Adrenal gland (tissue), 12 donors: ENCODE measurements around the gene UCP3. TPM values are rescaled to one million over a fixed set of nuclear protein-coding genes. Genes with fewer than 3 reads are reported as not detected.

Experiments used
- DNase-seq, 7 donors: peaks; one replicate each; pipeline ENCODE4 v3.0.0-alpha.2; 2019 to 2020
- H3K27ac ChIP-seq, 5 donors: fragments of 200-600 bp; sonication (generic) in 4 of 5; 1 replicate in 3 of 5; 2 replicates in 2 of 5; pipeline versions ENCODE4 v1.5.1 to v1.8.0; 2016 to 2020; ENCODE audit warnings: mild to moderate bottlenecking in 1 of 5
- H3K27me3 ChIP-seq: fragments of 200-600 bp; 2 replicates; pipeline ENCODE4 v1.8.0; 2021
- H3K36me3 ChIP-seq, 2 donors: fragments of 200-600 bp; replicated peaks in 1 of 2; 1 replicate in 1 of 2; 2 replicates in 1 of 2; pipeline versions ENCODE4 v1.5.1 to v1.8.0; 2018 to 2022
- H3K4me1 ChIP-seq, 2 donors: fragments of 200-600 bp; replicated peaks in 1 of 2; 1 replicate in 1 of 2; 2 replicates in 1 of 2; pipeline versions ENCODE4 v1.5.1 to v1.8.0; 2018 to 2021
- H3K4me3 ChIP-seq, 4 donors: fragments of 200-600 bp; sonication (generic) in 3 of 4; one replicate each; pipeline ENCODE4 v1.5.1; 2016 to 2018
- H3K9me3 ChIP-seq, 3 donors: fragments of 200-600 bp; sonication (generic) in 1 of 3; replicated peaks in 1 of 3; 1 replicate in 2 of 3; 2 replicates in 1 of 3; pipeline versions ENCODE4 v1.5.1 to v1.8.0; 2016 to 2021
- POLR2A ChIP-seq, 2 donors: fragments of 450-650 bp; IDR thresholded peaks; one replicate each; pipeline ENCODE4 v1.6.1; 2017; ENCODE audit warnings: antibody characterized with exemption in 2 of 2, mild to moderate bottlenecking in 2 of 2, moderate library complexity in 1 of 2
- WGBS, 4 donors: extraction: QIAGEN DNeasy Blood & Tissue Kit in 2 of 4; methylation state at CpG; one replicate each; pipeline versions ENCODE4 v1.1.5 to v1.1.7; 2013 to 2017; 5-methylcytosine and 5-hydroxymethylcytosine counted together
- intact Hi-C, 2 donors: fragments of 100-400 bp; cut with DNase I; formaldehyde crosslinking; loops; one replicate each; pipeline versions ENCODE4 v1.14.1 to v1.15.0; 2022 to 2023
- polyA plus RNA-seq, 3 donors: library from polyadenylated mRNA; stranded (reverse); fragments of 200-250 nt in 2 of 3; fragments of 350-450 nt in 1 of 3; fragmentation: Illumina TruSeq in 1 of 3; extraction: RNeasy Lipid Tissue Mini Kit (QIAGEN cat#74804) in 1 of 3; gene quantifications; one replicate each; pipeline ENCODE4 v1.2.3, GENCODE V29; 2013 to 2014
- total RNA-seq, 9 donors: library from RNA; depleted of rRNA in 4 of 9; stranded (reverse); fragments of >200 nt in 4 of 9; fragments of 120-200 nt in 1 of 9; fragmentation: NEBNext Ultra II Directional in 1 of 9; extraction: Animal tissue kit (Norgen Biotek cat#: 25700) in 1 of 9; gene quantifications; one replicate each; pipeline versions ENCODE4 v1.1.0 to v1.2.4, GENCODE V29; 2013 to 2023
- TF ChIP-seq, protein P1 (sequence below), 6 experiments: fragments of 450-650 bp in 4 of 6; fragments of 200-600 bp in 2 of 6; sonication (generic) in 1 of 6; IDR thresholded peaks; 1 replicate in 5 of 6; 2 replicates in 1 of 6; pipeline versions ENCODE4 v1.5.1 to v1.8.0; 2016 to 2021; ENCODE audit warnings: antibody characterized with exemption in 6 of 6, mild to moderate bottlenecking in 2 of 6, moderate library complexity in 1 of 6
- donor health status: healthy with polysubstance abuse.
- donor health status: Bipolar disorder and iron deficiency.
- donor health status: DM: yes; HTN: yes; CAD: no.
- donor health status: DM: no; HTN: no; CAD: no.
- donor health status: DM: no; HTN: no; CAD: no.
- donor health status: DM: yes; HTN: yes; CAD: no.

UCP3 gene
- total and polyA plus RNA-seq, 12 donors: 0.36 to 6.3 (median 1.4) TPM

DNA sequence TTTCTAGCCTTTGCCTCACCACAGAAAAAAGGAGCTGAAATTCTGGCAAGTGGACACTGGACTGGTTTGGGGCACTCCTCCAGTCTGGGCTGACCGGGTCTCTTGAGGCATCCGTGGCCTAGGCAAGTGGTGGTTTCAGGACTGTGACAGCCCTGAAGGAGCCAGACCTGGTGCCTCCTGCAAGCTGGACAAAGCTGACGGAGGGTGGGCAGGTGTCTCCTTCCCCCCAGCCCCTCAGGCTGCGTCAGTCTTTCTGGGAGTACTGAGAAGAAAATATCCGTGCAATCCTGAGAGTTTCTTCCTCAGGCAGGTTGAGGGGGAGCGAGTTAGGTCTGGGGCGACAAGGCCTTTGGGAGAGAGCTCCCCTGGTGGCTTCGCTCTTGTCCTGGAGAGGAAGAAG lies 4.3 kb upstream of the UCP3 start:
- H3K4me1 ChIP-seq: peaks cover 6 to 9% of the 10 kb centered on the region in 2 donors
- H3K36me3 ChIP-seq: no peaks in the 10 kb centered on the region
- no peak for DNase-seq
- WGBS, 4 donors: 95 to 100% (median 96%) methylated on average over 7 to 8 of the region's 8 CpGs
- TF ChIP-seq, protein P1, sequence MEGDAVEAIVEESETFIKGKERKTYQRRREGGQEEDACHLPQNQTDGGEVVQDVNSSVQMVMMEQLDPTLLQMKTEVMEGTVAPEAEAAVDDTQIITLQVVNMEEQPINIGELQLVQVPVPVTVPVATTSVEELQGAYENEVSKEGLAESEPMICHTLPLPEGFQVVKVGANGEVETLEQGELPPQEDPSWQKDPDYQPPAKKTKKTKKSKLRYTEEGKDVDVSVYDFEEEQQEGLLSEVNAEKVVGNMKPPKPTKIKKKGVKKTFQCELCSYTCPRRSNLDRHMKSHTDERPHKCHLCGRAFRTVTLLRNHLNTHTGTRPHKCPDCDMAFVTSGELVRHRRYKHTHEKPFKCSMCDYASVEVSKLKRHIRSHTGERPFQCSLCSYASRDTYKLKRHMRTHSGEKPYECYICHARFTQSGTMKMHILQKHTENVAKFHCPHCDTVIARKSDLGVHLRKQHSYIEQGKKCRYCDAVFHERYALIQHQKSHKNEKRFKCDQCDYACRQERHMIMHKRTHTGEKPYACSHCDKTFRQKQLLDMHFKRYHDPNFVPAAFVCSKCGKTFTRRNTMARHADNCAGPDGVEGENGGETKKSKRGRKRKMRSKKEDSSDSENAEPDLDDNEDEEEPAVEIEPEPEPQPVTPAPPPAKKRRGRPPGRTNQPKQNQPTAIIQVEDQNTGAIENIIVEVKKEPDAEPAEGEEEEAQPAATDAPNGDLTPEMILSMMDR (IDR thresholded peaks at IDR 0.05): no peak
- no peak for TF ChIP-seq POLR2A (IDR thresholded peaks at IDR 0.05)
- no peak overlapping the region for H3K27ac ChIP-seq
- H3K4me3 ChIP-seq: no peak overlapping the region
- no peaks in the 10 kb centered on the region for H3K9me3 ChIP-seq
- intact Hi-C loops: no loop called here
- no peaks in the 10 kb centered on the region for H3K27me3 ChIP-seq

DNA sequence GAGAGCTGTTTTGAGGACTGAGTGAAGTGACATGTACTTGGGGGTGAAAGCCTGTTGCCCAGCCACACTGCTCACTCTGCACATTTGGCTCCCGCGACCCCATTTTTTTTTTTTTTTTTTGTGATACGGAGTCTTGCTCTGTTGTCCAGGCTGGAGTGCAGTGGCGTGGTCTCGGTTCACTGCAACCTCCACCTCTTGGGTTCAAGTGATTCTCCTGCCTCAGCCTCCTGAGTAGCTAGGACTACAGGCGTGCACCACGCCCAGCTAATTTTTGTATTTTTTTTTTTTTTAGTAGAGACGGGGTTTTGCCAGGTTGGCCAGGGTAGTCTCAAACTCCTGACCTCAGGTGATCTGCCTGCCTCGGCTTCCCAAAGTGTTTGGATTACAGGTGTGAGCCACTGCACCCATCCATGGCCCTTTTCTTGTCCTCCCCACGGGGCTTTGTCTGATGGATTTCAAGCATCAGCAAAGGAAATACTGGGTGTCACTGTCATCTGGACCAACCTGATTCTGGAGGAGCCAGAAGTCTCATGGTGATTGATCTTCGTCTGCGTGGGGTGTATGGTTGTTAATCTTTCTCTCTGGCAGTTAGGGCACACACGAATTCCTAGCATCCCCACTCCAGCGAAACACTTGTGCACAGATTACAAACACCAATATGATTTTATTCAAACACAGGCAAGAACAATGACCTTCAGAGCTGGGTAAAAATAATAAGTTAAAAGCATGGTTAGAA lies 3.4 kb upstream of the UCP3 start:
- no peaks in the 10 kb centered on the region for H3K27me3 ChIP-seq
- peaks cover 0 to 4% of the 10 kb centered on the region in 2 donors for H3K4me1 ChIP-seq
- intact Hi-C loops: no loop called here
- no peak for DNase-seq
- no peaks in the 10 kb centered on the region for H3K36me3 ChIP-seq
- no peaks in the 10 kb centered on the region for H3K9me3 ChIP-seq
- WGBS, 4 donors: 95 to 96% (median 95%) methylated on average over 14 of the region's 14 CpGs
- TF ChIP-seq, protein P1 (IDR thresholded peaks at IDR 0.05): no peak
- no peak for TF ChIP-seq POLR2A (IDR thresholded peaks at IDR 0.05)
- H3K4me3 ChIP-seq: no peak overlapping the region
- no peak overlapping the region for H3K27ac ChIP-seq

DNA sequence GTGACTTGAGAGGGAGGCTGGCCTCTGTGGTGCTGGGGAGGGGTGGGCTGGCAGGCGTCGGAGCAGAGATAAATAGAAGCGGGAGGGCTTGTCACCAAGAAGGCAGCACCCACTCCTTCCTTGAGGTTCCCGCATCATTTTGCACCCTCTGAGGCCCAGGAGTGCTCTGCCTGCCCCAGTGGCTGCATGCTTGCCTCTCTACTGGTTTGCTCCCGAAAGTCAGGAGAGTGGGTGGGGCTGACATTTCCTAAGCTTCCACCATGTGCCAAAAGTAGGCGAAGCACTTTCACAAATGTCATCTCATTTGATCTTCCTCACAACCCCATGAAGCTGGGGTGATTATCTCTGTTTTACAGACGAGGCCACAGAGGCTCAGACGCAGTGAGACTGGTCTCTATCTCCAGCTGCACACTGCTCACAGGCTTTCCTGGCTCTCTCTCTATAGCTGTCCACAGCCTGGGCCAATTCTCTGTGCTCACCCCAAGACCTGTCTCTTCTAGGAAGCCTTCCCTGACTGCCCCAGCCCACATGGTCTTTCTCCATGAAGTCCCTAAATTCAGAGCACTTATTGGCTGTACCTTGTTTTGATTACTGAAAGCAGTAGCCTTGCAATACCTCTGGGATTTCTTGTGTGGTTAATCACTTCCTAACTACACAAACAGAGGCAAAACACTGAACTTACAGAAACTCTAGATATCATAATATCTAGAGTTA lies 2.6 kb upstream of the UCP3 start:
- no peaks in the 10 kb centered on the region for H3K9me3 ChIP-seq
- no peaks in the 10 kb centered on the region for H3K27me3 ChIP-seq
- H3K36me3 ChIP-seq: no peaks in the 10 kb centered on the region
- H3K27ac ChIP-seq: no peak overlapping the region
- no peak overlapping the region for H3K4me3 ChIP-seq
- peaks cover 0 to 4% of the 10 kb centered on the region in 2 donors for H3K4me1 ChIP-seq
- TF ChIP-seq, protein P1 (IDR thresholded peaks at IDR 0.05): no peak
- no peak for TF ChIP-seq POLR2A (IDR thresholded peaks at IDR 0.05)
- 82 to 88% (median 85%) methylated on average over 5 to 8 of the region's 8 CpGs for WGBS, 4 donors
- DNase-seq: no peak
- intact Hi-C loops: no loop called here

DNA sequence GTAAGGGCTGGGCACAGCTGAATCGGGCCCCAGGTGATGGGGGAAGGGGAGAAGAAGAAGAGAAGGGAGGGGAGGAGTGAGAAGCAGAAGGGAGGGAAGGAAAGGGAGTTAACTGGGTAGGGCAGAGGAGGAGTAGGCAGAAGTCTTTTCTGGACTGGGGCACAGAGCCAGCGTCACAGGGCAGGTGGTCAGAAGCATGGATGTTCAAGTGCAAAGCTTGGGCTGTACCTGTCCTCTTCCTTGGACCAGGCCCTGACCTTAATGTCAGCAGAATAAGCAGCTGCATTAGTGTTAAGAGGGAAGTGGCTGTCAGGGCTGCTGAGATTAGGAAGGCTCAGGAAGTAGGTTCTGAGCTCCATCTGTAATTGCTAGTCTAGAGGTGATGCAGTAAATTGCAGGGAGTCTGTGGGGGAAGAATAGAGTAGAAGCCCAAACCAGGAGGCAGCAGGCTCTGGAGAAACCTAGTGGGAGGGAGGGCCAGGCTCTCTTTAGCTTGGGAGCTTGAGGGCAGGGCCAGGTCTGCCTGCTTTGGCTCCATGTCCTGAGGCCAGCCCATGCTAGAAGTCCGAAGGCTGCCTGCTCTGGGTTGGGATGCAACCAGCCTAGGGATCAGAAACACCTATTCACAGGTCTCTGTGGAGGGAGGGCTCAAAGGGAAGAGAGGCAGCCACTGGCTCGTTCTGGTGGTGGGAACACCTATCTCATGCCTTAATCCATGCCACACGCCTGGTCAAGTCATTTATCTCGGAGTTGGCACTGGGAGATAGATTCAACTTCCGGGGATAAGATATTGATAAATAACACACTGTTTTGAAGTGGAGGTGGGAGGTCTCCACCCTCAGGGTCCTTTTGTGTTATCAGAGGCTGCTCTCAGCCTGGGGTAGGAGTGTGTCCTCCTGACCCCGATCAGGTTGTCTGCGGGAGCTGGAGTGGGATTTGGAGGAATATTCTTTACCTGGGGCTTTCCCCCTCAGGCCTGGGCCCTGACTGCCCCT lies 1.7 kb upstream of the UCP3 start:
- TF ChIP-seq POLR2A (IDR thresholded peaks at IDR 0.05): no peak
- no peak for DNase-seq
- intact Hi-C loops: no loop called here

More for the DNA sequence above, 1.7 kb upstream of the UCP3 start:
- no peaks in the 10 kb centered on the region for H3K27me3 ChIP-seq
- H3K4me1 ChIP-seq: peaks cover 0 to 4% of the 10 kb centered on the region in 2 donors
- H3K9me3 ChIP-seq: no peaks in the 10 kb centered on the region
- 93 to 97% (median 95%) methylated on average over 9 of the region's 9 CpGs for WGBS, 4 donors
- no peak overlapping the region for H3K4me3 ChIP-seq
- no peaks in the 10 kb centered on the region for H3K36me3 ChIP-seq
- H3K27ac ChIP-seq: no peak overlapping the region
